GM04504 (cell line): ENCODE results near the gene CTNNBIP1.
A peak's percentile ranks its signal among the peaks of the same experiment; 100 is the strongest.

ENCODE experiments used
- DNase-seq: peaks from one replicate; pipeline ENCODE4 v3.0.0-alpha.2; 2012; ENCODE audit warnings: low read depth

CTNNBIP1 gene

GRCh38 chr1:9904596-9904995 lies 5.5 kb downstream of the CTNNBIP1 start:
- DNase-seq, result no peak

GRCh38 chr1:9903801-9904527 lies 6.1 kb downstream of the CTNNBIP1 start:
- DNase-seq, result no peak

GRCh38 chr1:9902060-9902452 lies 8.0 kb downstream of the CTNNBIP1 start:
- DNase-seq, result no peak

- no peak for DNase-seq
Measured at GRCh38 chr1:9901148-9902059, 8.7 kb downstream of the CTNNBIP1 start.

GRCh38 chr1:9900142-9901043 lies 9.7 kb downstream of the CTNNBIP1 start:
- DNase-seq, result no peak

GRCh38 chr1:9894115-9894514 lies 16.0 kb downstream of the CTNNBIP1 start:
- DNase-seq, result no peak

- DNase-seq, result peak; percentile 63
Measured at GRCh38 chr1:9892563-9893528, 17.2 kb downstream of the CTNNBIP1 start.

GRCh38 chr1:9891207-9891606 lies 18.9 kb downstream of the CTNNBIP1 start:
- no peak for DNase-seq

GRCh38 chr1:9890224-9890731 lies 19.8 kb downstream of the CTNNBIP1 start:
- peak; percentile 73 for DNase-seq

- DNase-seq, result no peak
Measured at GRCh38 chr1:9889411-9889810, 20.7 kb downstream of the CTNNBIP1 start.

GRCh38 chr1:9888886-9889285 lies 21.2 kb downstream of the CTNNBIP1 start:
- DNase-seq, result no peak

- DNase-seq, result no peak
Measured at GRCh38 chr1:9887070-9887469, 23.0 kb downstream of the CTNNBIP1 start.

GRCh38 chr1:9886092-9886742 lies 23.9 kb downstream of the CTNNBIP1 start:
- DNase-seq, result no peak

- DNase-seq, result no peak
Measured at GRCh38 chr1:9884805-9885204, 25.3 kb downstream of the CTNNBIP1 start.

GRCh38 chr1:9883585-9884449 lies 26.3 kb downstream of the CTNNBIP1 start:
- no peak for DNase-seq

- DNase-seq, result no peak
Measured at GRCh38 chr1:9882945-9883303, 27.1 kb downstream of the CTNNBIP1 start.

GRCh38 chr1:9882296-9882944 lies 27.6 kb downstream of the CTNNBIP1 start:
- no peak for DNase-seq

GRCh38 chr1:9881838-9882249 lies 28.2 kb downstream of the CTNNBIP1 start:
- peak; percentile 34 for DNase-seq

- DNase-seq, result no peak
Measured at GRCh38 chr1:9878404-9878803, 31.7 kb downstream of the CTNNBIP1 start.
